ENCODE data around the gene DOK4. TPM values are rescaled to one million over a fixed set of nuclear protein-coding genes. Genes with fewer than 3 reads are reported as not detected.
A peak's percentile ranks its signal among the peaks of the same experiment; 100 is the strongest.

Gene DOK4
- total and polyA plus RNA-seq, 2 of the 8 experiments (the other 6 are each of a cell fraction or from before 2014, with no cell fraction given): 24.0 to 28.9 TPM

- Histone ChIP-seq H4K8ac (ENCODE audit: extremely low read depth, insufficient read depth, low read length) (peak overlapping the region; percentile 96), H2BK15ac (ENCODE audit: low read length) (0 out of 2 replicates have a peak overlapping the region, but pooled peaks have one; percentile 88), H3K14ac (ENCODE audit: insufficient read length) (no peak overlapping the region), H3K4ac (replicated peaks; ENCODE audit: insufficient read length, low read depth, low read length) (peak overlapping the region; percentile 94), H3K56ac (replicated peaks; ENCODE audit: insufficient read length, low read depth, low read length) (no peak overlapping the region), H4K91ac (replicated peaks; ENCODE audit: insufficient read length, low read length) (peak overlapping the region; percentile 55), H3K4me3 (ENCODE audit: extremely low read depth in 1 of 4, insufficient read depth in 2 of 4, low read depth in 3 of 4, low read length in 4 of 4) (peak overlapping the region in 3 of 4 experiments; percentile 11 to 79 (median 21); a peak in 4 of 8 replicates), H4K5ac (ENCODE audit: insufficient read length, low read depth, low read length) (peak overlapping the region; percentile 76), H3K9me3 (ENCODE audit: insufficient read depth in 2 of 2, low read depth in 1 of 2, low read length in 1 of 2) (peaks cover 3 to 6% of the 10 kb centered on the region in 2 experiments; a peak in 1 of 4 replicates), H3K27me3 (replicated peaks in 1 of 4; ENCODE audit: control insufficient read depth in 3 of 4, extremely low read depth in 1 of 4, insufficient read depth in 3 of 4, low read length in 3 of 4) (peaks cover 0 to 12% (median 4%) of the 10 kb centered on the region in 4 experiments; a peak in 4 of 7 replicates), H2BK20ac (ENCODE audit: low read length) (0 out of 2 replicates have a peak overlapping the region, but pooled peaks have one; percentile 27), H2BK5ac (ENCODE audit: low read depth, low read length) (peak overlapping the region; percentile 75; the same call in 1 of the 2 replicates), H4K20me1 (replicated peaks in 1 of 2; ENCODE audit: control insufficient read depth in 1 of 2, insufficient read depth in 2 of 2, low read length in 2 of 2) (no peaks in the 10 kb centered on the region), H2BK120ac (replicated peaks; ENCODE audit: low read depth, low read length) (peak overlapping the region; percentile 99), H3K23me2 (ENCODE audit: low read depth, low read length) (peaks cover 9% of the 10 kb centered on the region; the same call in 1 of the 2 replicates), H3K79me1 (ENCODE audit: low read depth, low read length) (no peaks in the 10 kb centered on the region), H3K4me2 (ENCODE audit: insufficient read depth in 1 of 2, low read depth in 2 of 2, low read length in 2 of 2) (peak overlapping the region; percentile 59 to 68), H2BK12ac (ENCODE audit: low read depth, low read length) (0 out of 2 replicates have a peak overlapping the region, but pooled peaks have one; percentile 68), H3K4me1 (replicated peaks in 1 of 4; ENCODE audit: control insufficient read depth in 3 of 4, insufficient read depth in 4 of 4, low read length in 3 of 4) (peaks cover 0 to 14% (median 10%) of the 10 kb centered on the region in 4 experiments; a peak in 6 of 7 replicates), H3K18ac (ENCODE audit: extremely low read depth, low read length) (peak overlapping the region; percentile 71), H3K9ac (replicated peaks in 1 of 4; ENCODE audit: extremely low read depth in 1 of 4, low read depth in 3 of 4, low read length in 3 of 4) (no peak overlapping the region), H3K79me2 (ENCODE audit: control insufficient read depth in 1 of 2, insufficient read depth in 2 of 2, low read length in 2 of 2) (no peaks in the 10 kb centered on the region), H2AK5ac (ENCODE audit: low read depth, low read length) (no peak overlapping the region), H2AFZ (ENCODE audit: low read length) (peak overlapping the region; percentile 100), H3K23ac (ENCODE audit: insufficient read length) (no peak overlapping the region), H3K27ac (ENCODE audit: low read depth, low read length) (no peak overlapping the region), H3K36me3 (ENCODE audit: control insufficient read depth in 2 of 4, insufficient read depth in 4 of 4, low read length in 3 of 4) (no peaks in the 10 kb centered on the region)
- WGBS, 2 experiments (ENCODE audit: extremely low coverage in 1 of 2, insufficient coverage in 1 of 2, insufficient read length in 1 of 2, insufficient replicate concordance in 2 of 2, low coverage in 1 of 2, low lambda C conversion rate in 2 of 2, missing lambda C conversion rate in 1 of 2): 77% methylated on average over 8 of the region's 8 CpGs; no CpG with 5 or more reads in 1 of the 2 experiments
- POLR2A ChIA-PET (ENCODE audit: partially characterized antibody): interaction anchor here (0.9 to 2.4 kb wide), 10 partner anchors 11 to 55 kb away, joined by 3 to 9 read pairs (median 4); partner anchors contain the start of genes ADGRG5 and POLR2C
- DNase-seq (ENCODE audit: low read depth in 1 of 2, low spot score in 2 of 2) (no peak), FAIRE-seq (no peak)
- CTCF ChIA-PET (ENCODE audit: partially characterized antibody): interaction anchor here (0.6 to 3.4 kb wide), 11 partner anchors 11 to 69 kb away, joined by 3 to 19 read pairs (median 7); partner anchors contain the start of gene POLR2C
- TF ChIP-seq EP300 (IDR thresholded peaks at IDR 0.05; ENCODE audit: borderline replicate concordance in 1 of 2, low read depth in 2 of 2, low read length in 2 of 2): no peak
- no peak for TF ChIP-seq EGR1 (IDR thresholded peaks at IDR 0.05; ENCODE audit: borderline replicate concordance, low read depth, low read length)
These were observed 853 bp upstream of the DOK4 start for GRCh38 chr16:57486858-57487834.

All from H1 (cell line).